Subcutaneous adipose tissue (tissue), 4 donors: ENCODE results near the gene HAX1. TPM values are rescaled to one million over a fixed set of nuclear protein-coding genes. Genes with fewer than 3 reads are reported as not detected.

Experiments
- CTCF ChIP-seq: fragments of 450-650 bp; IDR thresholded peaks from one replicate; pipeline ENCODE4 v1.5.1; 2016; ENCODE audit warnings: low read depth, mild to moderate bottlenecking, control low read depth, antibody characterized with exemption, moderate library complexity
- total RNA-seq, 4 donors: library from RNA; depleted of rRNA; stranded (reverse); fragments of >200 nt; gene quantifications; one replicate each; pipeline ENCODE4 v1.1.0, GENCODE V29; 2016

The HAX1 gene
- total RNA-seq, 4 donors from 2014 or later, result 84.9 to 105 (median 89.9) TPM

- TF ChIP-seq CTCF, result no peak
Observed at GRCh38 chr1:154239491-154239890, 32.9 kb upstream of the HAX1 start.

GRCh38 chr1:154240294-154240833 is 32.1 kb upstream of the HAX1 start:
- TF ChIP-seq CTCF, result no peak

GRCh38 chr1:154241703-154242351 is 30.6 kb upstream of the HAX1 start:
- TF ChIP-seq CTCF, result no peak

GRCh38 chr1:154253671-154254070 is 18.8 kb upstream of the HAX1 start:
- TF ChIP-seq CTCF, result no peak

- no peak for TF ChIP-seq CTCF
Observed at GRCh38 chr1:154256686-154257085, 15.7 kb upstream of the HAX1 start.

GRCh38 chr1:154258784-154259183 is 13.6 kb upstream of the HAX1 start:
- no peak for TF ChIP-seq CTCF

GRCh38 chr1:154260127-154260526 is 12.3 kb upstream of the HAX1 start:
- no peak for TF ChIP-seq CTCF
